ENCODE measurements around the gene CEP43. TPM values are rescaled to one million over a fixed set of nuclear protein-coding genes. Genes with fewer than 3 reads are reported as not detected.

Gene CEP43
- total RNA-seq, 2 experiments from 2014 or later = 34.3 to 41.2 TPM

- Histone ChIP-seq H3K4me3 (ENCODE audit: low read depth, low read length, poor library complexity, severe bottlenecking) (no peak overlapping the region), H3K36me3 (ENCODE audit: insufficient read depth, low read length) (peaks cover 94% of the 10 kb centered on the region), H3K4me1 (ENCODE audit: insufficient read depth, low read length, poor library complexity, severe bottlenecking) (peaks cover 5% of the 10 kb centered on the region), H3K9me2 (ENCODE audit: insufficient read depth, low read length) (no peaks in the 10 kb centered on the region), H4K20me1 (ENCODE audit: insufficient read depth, low read length) (no peaks in the 10 kb centered on the region), H3K4me2 (ENCODE audit: low read length) (no peak overlapping the region), H3K79me2 (ENCODE audit: insufficient read depth, low read depth, low read length) (no peaks in the 10 kb centered on the region), H2AFZ (ENCODE audit: low read length) (no peak overlapping the region), H3K9me3 (ENCODE audit: low read length) (no peaks in the 10 kb centered on the region), H3K27ac (ENCODE audit: low read depth, low read length, poor library complexity, severe bottlenecking) (no peak overlapping the region)
- DNase-seq (ENCODE audit: low spot score) = no peak
- ChIA-PET CTCF (ENCODE audit: unreplicated experiment) (no interaction called here), POLR2A (interaction anchor here (0.6 kb wide), 1 partner anchor 41 kb away, joined by 3 read pairs; no protein-coding TSS in a partner anchor)
- TF ChIP-seq EZH2phosphoT487 (IDR thresholded peaks at IDR 0.05; ENCODE audit: borderline replicate concordance, low read depth, low read length) (no peak), CTCF (conservative IDR thresholded peaks at IDR 0.05; ENCODE audit: low read length) (no peak)
- intact Hi-C loops (cut with micrococcal nuclease; ENCODE audit: unreplicated experiment) = no loop called here
- BruUV-seq (replicated peaks) = no TSS peak
Observed at GRCh38 chr6:167027772-167028171, 28.6 kb downstream of the CEP43 start.

- CTCF ChIA-PET (ENCODE audit: unreplicated experiment) = no interaction called here
- H3K36me3 ChIP-seq (ENCODE audit: insufficient read depth, low read length) = peaks cover 91% of the 10 kb centered on the region
- intact Hi-C loops (cut with micrococcal nuclease; ENCODE audit: unreplicated experiment) = no loop called here
Observed at GRCh38 chr6:167030222-167031072, 31.2 kb downstream of the CEP43 start.

More at GRCh38 chr6:167030222-167031072, 31.2 kb downstream of the CEP43 start:
- no peak overlapping the region for H2AFZ ChIP-seq (ENCODE audit: low read length)
- peaks cover 5% of the 10 kb centered on the region for H3K4me1 ChIP-seq (ENCODE audit: insufficient read depth, low read length, poor library complexity, severe bottlenecking)
- BruUV-seq (replicated peaks) = no TSS peak
- H3K9me3 ChIP-seq (ENCODE audit: low read length) = no peaks in the 10 kb centered on the region
- H4K20me1 ChIP-seq (ENCODE audit: insufficient read depth, low read length) = no peaks in the 10 kb centered on the region
- H3K27ac ChIP-seq (ENCODE audit: low read depth, low read length, poor library complexity, severe bottlenecking) = no peak overlapping the region
- H3K9me2 ChIP-seq (ENCODE audit: insufficient read depth, low read length) = no peaks in the 10 kb centered on the region
- TF ChIP-seq CTCF (conservative IDR thresholded peaks at IDR 0.05; ENCODE audit: low read length) = no peak
- TF ChIP-seq EZH2phosphoT487 (IDR thresholded peaks at IDR 0.05; ENCODE audit: borderline replicate concordance, low read depth, low read length) = no peak
- H3K4me2 ChIP-seq (ENCODE audit: low read length) = no peak overlapping the region
- no peaks in the 10 kb centered on the region for H3K79me2 ChIP-seq (ENCODE audit: insufficient read depth, low read depth, low read length)
- no peak overlapping the region for H3K4me3 ChIP-seq (ENCODE audit: low read depth, low read length, poor library complexity, severe bottlenecking)
- DNase-seq (ENCODE audit: low spot score) = no peak
- POLR2A ChIA-PET = interaction anchor here (0.6 to 1.2 kb wide), 3 partner anchors 9 to 17 kb away, joined by 3 to 5 read pairs (median 4); no protein-coding TSS in a partner anchor

All from OCI-LY7 (cell line).